Measurements from ENCODE around the gene MYH11. TPM values are rescaled to one million over a fixed set of nuclear protein-coding genes. Genes with fewer than 3 reads are reported as not detected.

MYH11 gene
- total RNA-seq, 3 donors from 2014 or later, result 11.7 to 144 (median 96.6) TPM

DNA sequence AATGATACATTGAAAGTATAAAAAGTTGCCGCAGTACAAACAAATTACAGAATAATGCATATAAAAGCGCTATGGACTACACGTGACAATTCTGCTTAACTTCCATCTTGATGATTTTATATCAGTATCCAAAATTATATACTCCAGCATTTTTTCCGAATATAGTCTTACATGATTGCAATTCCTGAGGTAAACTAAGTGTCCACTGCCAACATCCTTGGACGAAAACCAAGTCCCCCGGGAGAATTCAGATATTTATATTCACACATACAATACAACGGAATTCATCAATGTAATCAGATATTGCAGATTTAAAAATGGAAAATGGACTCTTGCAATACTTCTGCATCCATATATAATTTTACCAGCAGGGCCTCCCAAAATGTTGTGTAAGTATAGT is 8.9 kb upstream of the MYH11 start:
- Histone ChIP-seq H3K4me1 (no peaks in the 10 kb centered on the region), H3K4me3 (no peak overlapping the region), H3K9me3 (no peaks in the 10 kb centered on the region), H3K36me3 (no peaks in the 10 kb centered on the region), H3K27me3 (no peaks in the 10 kb centered on the region), H3K27ac (peak overlapping the region in 1 of 2 donors; percentile 35)
- TF ChIP-seq, protein P1, sequence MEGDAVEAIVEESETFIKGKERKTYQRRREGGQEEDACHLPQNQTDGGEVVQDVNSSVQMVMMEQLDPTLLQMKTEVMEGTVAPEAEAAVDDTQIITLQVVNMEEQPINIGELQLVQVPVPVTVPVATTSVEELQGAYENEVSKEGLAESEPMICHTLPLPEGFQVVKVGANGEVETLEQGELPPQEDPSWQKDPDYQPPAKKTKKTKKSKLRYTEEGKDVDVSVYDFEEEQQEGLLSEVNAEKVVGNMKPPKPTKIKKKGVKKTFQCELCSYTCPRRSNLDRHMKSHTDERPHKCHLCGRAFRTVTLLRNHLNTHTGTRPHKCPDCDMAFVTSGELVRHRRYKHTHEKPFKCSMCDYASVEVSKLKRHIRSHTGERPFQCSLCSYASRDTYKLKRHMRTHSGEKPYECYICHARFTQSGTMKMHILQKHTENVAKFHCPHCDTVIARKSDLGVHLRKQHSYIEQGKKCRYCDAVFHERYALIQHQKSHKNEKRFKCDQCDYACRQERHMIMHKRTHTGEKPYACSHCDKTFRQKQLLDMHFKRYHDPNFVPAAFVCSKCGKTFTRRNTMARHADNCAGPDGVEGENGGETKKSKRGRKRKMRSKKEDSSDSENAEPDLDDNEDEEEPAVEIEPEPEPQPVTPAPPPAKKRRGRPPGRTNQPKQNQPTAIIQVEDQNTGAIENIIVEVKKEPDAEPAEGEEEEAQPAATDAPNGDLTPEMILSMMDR (IDR thresholded peaks at IDR 0.05), result no peak
- TF ChIP-seq POLR2A (IDR thresholded peaks at IDR 0.05), result no peak
- no peak for TF ChIP-seq POLR2AphosphoS5 (IDR thresholded peaks at IDR 0.05)
- intact Hi-C loops (cut with DNase I; ENCODE audit: low total_unique reads), result no loop called here
- no peak for DNase-seq (ENCODE audit: low spot score in 2 of 2)

DNA sequence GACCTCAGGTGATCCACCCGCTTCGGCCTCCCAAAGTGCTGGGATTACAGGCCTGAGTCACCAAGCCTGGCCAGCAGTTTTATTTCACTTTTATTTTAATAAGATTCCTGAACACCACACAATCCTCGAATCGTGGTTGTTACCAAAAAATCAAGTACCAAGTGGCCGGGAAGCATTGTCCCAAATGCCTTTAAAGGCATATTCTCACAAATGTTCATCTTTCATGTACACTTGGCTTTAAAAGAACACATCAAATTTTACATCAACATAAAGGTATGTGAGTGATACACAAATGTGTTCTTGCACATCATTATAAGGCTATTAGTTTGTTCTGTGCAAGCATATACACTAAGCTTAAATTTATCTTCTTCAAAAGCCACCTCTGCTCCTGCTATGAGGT is 8.1 kb upstream of the MYH11 start:
- H3K4me1 ChIP-seq, result no peaks in the 10 kb centered on the region
- TF ChIP-seq POLR2A (IDR thresholded peaks at IDR 0.05), result no peak
- TF ChIP-seq, protein P1 (IDR thresholded peaks at IDR 0.05), result no peak
- no peak for TF ChIP-seq POLR2AphosphoS5 (IDR thresholded peaks at IDR 0.05)
- no peak for DNase-seq (ENCODE audit: low spot score in 2 of 2)
- intact Hi-C loops (cut with DNase I; ENCODE audit: low total_unique reads), result no loop called here
- no peaks in the 10 kb centered on the region for H3K9me3 ChIP-seq
- H3K36me3 ChIP-seq, result no peaks in the 10 kb centered on the region
- H3K4me3 ChIP-seq, result no peak overlapping the region
- H3K27ac ChIP-seq, result peak overlapping the region in 1 of 2 donors; percentile 35
- H3K27me3 ChIP-seq, result no peaks in the 10 kb centered on the region

DNA sequence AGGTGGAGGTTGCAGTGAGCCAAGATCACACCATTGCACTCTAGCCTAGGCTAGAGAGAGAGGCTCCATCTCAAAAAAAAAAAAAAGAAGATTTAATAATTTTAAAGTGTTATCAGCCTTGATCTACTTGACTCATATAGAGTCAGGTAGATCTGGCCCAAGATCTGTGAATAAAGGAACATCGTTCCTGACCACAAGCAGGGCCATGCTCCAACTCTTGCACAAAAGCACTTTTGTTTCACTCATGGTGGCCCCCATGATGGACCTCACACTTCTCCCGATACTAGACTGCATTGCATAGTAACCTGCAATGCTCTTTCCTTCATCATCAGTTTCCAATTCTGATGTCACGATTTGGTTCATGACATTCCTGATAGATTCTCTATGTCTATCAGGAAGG is 5.2 kb upstream of the MYH11 start:
- H3K9me3 ChIP-seq, result no peaks in the 10 kb centered on the region
- intact Hi-C loops (cut with DNase I; ENCODE audit: low total_unique reads), result no loop called here
- H3K27me3 ChIP-seq, result peaks cover 0 to 11% of the 10 kb centered on the region in 2 donors
- TF ChIP-seq POLR2A (IDR thresholded peaks at IDR 0.05) (no peak), POLR2AphosphoS5 (IDR thresholded peaks at IDR 0.05) (no peak)
- TF ChIP-seq, protein P1 (IDR thresholded peaks at IDR 0.05), result no peak
- no peaks in the 10 kb centered on the region for H3K36me3 ChIP-seq
- H3K4me1 ChIP-seq, result peaks cover 3 to 4% of the 10 kb centered on the region in 2 donors
- no peak for DNase-seq (ENCODE audit: low spot score in 2 of 2)
- H3K27ac ChIP-seq, result no peak overlapping the region
- H3K4me3 ChIP-seq, result no peak overlapping the region

GRCh38 chr16:15858921-15859668 is 2.3 kb upstream of the MYH11 start:
- intact Hi-C loops (cut with DNase I; ENCODE audit: low total_unique reads), result no loop called here

More at GRCh38 chr16:15858921-15859668, 2.3 kb upstream of the MYH11 start:
- Histone ChIP-seq H3K36me3 (no peaks in the 10 kb centered on the region), H3K27ac (peak overlapping the region; percentile 65 to 78), H3K4me1 (peaks cover 4 to 5% of the 10 kb centered on the region in 2 donors), H3K27me3 (peaks cover 0 to 21% of the 10 kb centered on the region in 2 donors), H3K4me3 (no peak overlapping the region), H3K9me3 (no peaks in the 10 kb centered on the region)
- no peak for DNase-seq (ENCODE audit: low spot score in 2 of 2)
- TF ChIP-seq, protein P1 (IDR thresholded peaks at IDR 0.05), result no peak
- no peak for TF ChIP-seq POLR2A (IDR thresholded peaks at IDR 0.05)
- no peak for TF ChIP-seq POLR2AphosphoS5 (IDR thresholded peaks at IDR 0.05)

All from breast epithelium (tissue), 4 donors.